Breast epithelium (tissue), 3 donors: ENCODE results near the gene PDLIM1.
"Not testable (repeated sequence)": the region's sequence is repeated elsewhere in the genome, so short reads cannot be mapped to it uniquely, and the experiment has no call there.

Experiments used
- CTCF ChIP-seq, 3 donors: fragments of 450-650 bp; IDR thresholded peaks; one replicate each; pipeline ENCODE4 v1.5.1; 2016 to 2017; ENCODE audit warnings: antibody characterized with exemption in 3 of 3, mild to moderate bottlenecking in 3 of 3, moderate library complexity in 3 of 3
- POLR2A ChIP-seq: fragments of 450-650 bp; IDR thresholded peaks from one replicate; pipeline ENCODE4 v1.6.1; 2016; ENCODE audit warnings: antibody characterized with exemption, mild to moderate bottlenecking, moderate library complexity
- POLR2AphosphoS5 ChIP-seq, 3 donors: sonication (generic); formaldehyde crosslinking; IDR thresholded peaks; one replicate each; pipeline ENCODE4 v1.6.1; 2017; ENCODE audit warnings: antibody characterized with exemption in 3 of 3

GRCh38 chr10:95228934-95229723, 61.7 kb downstream of the PDLIM1 start:
- not testable (repeated sequence) for TF ChIP-seq CTCF (IDR thresholded peaks at IDR 0.05); POLR2A; POLR2AphosphoS5 (IDR thresholded peaks at IDR 0.05)
